GM12892 (cell line): Measurements from ENCODE around the gene FHAD1.

Experiments
- POLR2A ChIP-seq: IDR thresholded peaks from 2 replicates; pipeline ENCODE4 v1.6.1; 2011; ENCODE audit warnings: low read depth, low read length, control low read depth
- POLR2AphosphoS5 ChIP-seq: IDR thresholded peaks from 2 replicates; pipeline ENCODE4 v1.6.1; 2011; ENCODE audit warnings: low read depth, low read length, control low read depth
- TAF1 ChIP-seq: IDR thresholded peaks from 2 replicates; pipeline ENCODE4 v1.6.1; 2011; ENCODE audit warnings: low read depth, mild to moderate bottlenecking, control low read depth, low read length, borderline replicate concordance

DNA sequence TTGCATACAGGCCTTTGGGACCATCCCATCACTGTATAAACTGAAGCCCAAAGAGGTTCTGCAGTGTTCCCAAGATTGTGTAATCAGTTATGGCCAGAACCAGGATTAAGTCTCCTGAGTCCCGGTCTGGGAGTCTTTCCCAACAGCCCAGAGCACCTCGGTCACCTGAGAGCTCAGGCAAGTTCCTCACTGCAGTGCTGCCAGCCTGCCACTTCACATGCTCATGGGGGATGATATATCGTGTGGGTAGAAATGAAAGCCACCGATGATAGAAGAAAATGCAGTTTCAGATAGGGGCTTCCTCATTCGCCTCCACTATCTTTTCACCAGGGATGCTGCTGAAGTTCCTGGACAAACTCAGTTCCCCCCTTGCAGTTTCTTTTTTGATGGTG is 30.4 kb downstream of the FHAD1 start:
- TF ChIP-seq POLR2AphosphoS5: no peak
- no peak for TF ChIP-seq POLR2A
- TF ChIP-seq TAF1: no peak
